HT-29 (cell line): ENCODE results near the gene PCNT. TPM values are rescaled to one million over a fixed set of nuclear protein-coding genes. Genes with fewer than 3 reads are reported as not detected.

Source experiments
- DNase-seq: peaks from one replicate; pipeline ENCODE4 v3.0.0-alpha.2; 2015; ENCODE audit warnings: low spot score
- total RNA-seq: library from RNA; depleted of rRNA; stranded (reverse); fragments of >200 nt; shearing (Covaris generic); gene quantifications from 2 replicates; pipeline ENCODE4 v1.2.3, GENCODE V29; 2014

The PCNT gene
- total RNA-seq, 1 experiment from 2014 or later, result 51.3 TPM

DNA sequence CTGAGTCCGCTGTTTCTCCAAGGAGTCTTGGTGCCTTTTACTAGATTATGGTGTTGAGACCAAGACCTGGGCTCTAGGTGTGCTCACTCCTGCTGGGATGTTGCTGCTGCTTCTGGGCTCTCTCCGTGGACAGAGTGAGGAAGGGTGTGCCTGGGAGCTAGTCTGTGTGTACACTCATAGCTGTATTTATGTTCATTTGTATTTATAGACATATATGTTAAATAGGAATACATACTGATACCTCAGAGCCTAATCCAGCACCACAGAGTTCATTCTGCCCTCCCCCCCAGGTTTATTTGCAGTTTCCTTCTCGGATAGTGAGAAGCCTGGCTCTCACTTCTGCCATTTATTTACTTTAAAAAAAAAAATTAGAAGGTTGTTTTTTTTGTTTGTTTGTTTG, 12.6 kb downstream of the PCNT start:
- DNase-seq, result no peak

DNA sequence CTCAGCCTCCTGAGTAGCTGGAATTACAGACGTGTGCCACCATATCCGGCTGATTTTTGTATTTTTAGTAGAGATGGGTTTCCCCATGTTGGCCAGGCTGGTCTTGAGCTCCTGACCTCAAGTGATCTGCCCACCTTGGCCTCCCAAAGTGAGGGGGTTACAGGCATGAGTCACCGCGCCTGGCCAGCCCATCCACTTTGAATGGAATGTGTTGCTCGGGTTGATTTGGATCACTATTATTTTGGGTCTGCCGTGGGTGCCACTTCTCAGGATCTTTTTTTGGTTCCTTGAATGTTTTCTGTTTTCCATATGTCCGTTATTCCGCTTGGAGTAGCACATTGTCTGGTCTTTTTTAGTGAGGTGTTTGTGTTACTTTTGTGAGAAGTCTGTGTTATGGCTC, 17.0 kb downstream of the PCNT start:
- no peak for DNase-seq

DNA sequence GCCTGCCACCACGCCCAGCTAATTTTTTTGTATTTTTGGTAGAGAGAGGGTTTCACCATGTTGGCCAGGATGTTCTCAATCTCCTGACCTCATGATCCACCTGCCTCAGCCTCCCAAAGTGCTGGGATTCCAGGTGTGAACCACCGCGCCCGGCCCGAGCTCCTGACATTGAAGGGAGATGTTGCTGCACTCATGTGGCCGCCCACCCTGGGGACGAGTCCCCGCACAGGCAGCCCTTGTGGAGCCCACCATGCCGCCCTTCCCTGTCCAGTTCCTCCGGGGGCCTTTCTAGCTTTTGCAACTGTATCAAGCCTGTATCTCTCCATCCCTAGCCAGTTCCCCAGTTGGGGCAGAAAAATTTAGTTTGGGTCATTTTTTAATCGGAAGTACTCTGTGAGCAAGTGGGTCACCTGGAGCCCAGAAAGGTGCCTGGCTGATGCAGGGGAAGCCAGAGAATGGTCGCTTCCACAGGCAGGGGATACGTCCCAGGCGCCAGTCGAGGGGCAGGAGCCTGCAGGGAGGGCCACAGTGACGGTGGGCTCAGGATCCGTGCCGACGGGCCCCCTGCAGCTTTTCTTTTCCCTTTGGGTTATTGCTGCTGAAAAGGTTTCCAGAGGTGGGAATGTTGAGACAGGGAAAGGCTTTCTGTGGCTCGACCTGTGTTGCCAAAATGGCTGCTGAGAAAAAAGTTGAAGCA, 20.4 kb downstream of the PCNT start:
- no peak for DNase-seq

DNA sequence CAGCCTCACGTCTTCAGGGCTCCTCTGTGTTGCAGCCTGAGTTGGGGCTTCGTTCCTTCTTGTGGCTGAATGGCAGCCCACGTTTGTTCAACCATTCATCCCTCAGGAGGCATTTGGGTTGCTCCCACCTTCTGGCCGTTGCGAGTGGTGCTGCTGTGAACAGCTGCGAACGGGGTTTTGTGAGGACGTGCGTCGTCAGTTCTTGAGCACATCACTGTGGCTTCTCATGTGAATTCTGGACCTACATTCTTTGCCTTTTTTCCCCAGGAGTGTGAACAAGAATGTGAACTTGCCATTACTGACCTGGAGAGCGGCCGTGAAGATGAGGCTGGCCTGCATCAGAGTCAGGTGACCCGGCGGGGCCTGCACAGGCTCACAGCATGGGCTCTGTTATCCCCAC, 21.9 kb downstream of the PCNT start:
- DNase-seq, result no peak

DNA sequence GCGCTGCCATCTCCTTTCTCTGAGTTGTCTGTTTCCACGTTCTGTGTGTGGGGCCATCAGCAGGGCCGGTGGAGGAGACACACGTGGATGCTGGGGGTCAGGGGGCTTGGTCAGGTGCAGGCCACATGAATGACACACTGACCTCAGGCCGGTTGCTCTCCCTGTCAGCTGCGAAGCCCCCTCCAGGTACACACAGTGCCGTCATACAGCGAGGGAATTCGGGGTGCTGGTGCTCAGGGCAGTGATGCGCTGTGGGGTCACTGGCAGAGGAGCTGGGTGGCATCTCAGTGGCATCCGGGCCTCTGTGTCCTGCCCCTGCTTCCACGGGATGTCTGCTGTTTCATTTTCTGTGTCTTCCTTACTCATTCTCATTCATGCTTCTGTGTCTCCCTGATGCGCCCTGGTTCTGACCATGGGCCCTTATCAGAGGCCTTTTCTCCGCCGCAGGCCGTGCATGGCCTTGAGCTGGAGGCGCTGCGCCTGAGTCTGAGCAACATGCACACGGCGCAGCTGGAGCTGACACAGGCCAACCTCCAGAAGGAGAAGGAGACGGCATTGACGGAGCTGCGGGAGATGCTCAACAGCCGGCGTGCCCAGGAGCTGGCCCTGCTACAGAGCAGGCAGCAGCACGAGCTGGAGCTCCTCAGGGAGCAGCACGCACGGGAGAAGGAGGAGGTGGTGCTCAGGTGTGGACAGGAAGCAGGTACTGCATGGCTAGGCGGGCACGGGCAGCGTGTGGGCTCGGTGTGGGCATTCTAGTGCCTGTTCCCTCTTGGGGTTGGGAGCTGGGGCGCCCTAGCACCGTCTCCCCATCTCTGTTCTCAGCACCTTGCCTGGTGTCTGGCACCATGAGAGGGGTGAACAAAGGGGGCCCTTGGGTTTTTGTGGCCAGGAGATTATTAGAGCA, 22.6 kb downstream of the PCNT start:
- DNase-seq, result no peak

DNA sequence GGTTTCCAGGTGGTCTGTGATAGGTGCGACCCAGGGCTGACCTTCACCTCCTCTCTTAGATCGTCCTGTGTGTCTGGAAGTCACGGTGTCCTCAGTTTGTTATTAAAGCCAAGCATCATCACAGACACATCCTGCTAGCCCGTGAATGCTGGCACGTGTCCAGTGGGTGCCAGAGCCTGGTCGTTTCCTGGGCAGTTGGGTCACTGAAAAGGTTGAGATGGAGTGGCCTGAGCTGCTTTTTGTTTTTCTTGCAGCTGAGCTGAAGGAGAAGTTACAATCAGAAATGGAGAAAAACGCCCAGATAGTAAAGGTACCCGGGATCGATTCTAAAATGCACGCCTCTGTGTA, 23.2 kb downstream of the PCNT start:
- DNase-seq, result no peak

DNA sequence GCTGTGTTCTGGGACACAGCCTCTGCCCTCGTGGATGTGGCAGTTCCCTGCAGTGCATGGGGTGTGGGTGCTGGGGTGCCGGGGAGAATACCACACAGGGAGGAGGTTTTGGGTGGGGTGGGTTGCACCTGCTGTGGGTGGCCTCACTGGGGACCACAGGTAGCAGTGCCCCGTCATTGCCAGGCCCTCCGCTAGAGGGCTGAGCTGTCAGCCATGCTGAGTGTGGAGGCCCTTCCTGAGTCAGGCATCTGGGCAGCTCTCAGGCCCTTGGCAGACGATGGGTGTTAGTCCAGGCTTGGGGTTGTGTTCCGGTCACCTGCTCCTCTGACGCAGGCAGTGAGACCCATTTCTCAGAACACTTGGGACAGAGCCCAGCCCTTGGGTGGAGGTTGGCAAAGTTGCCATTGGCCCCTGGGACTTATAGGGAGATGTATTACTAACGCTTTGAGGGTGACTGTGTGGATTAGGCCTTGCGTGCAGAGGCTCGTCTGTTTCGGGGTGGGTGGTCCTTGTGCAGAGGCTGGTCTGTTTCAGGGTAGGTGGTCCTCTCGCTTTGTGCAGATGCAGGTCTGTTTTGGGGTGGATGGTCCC, 23.9 kb downstream of the PCNT start:
- no peak for DNase-seq

DNA sequence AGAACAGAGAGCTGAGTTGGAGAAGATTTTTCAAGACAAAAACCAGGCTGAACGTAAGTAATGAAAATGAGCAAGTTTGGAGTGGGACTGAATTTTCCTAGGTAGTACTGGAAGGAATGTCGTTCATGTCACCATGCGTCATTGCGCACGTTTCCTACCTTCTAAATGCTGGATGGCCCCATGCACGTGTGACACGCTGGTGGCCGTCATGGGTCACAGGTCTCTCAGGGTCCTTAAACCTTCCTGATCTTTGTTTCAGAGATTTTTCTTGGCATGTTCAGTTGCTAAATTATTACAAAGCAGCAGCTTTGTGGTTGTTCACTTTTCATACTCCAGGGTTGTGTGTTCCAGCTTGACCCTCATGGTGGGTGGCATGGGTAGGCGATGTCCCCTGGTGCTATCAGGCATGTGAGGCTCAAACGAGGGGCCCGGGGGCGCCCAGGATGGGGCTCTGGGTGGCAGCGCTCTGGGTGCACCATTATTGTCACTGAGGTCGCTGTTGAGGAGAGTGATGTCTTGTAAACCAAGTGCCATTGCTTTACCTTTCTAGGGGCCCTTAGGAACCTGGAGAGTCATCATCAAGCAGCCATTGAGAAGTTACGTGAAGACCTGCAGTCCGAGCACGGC, 25.3 kb downstream of the PCNT start:
- DNase-seq, result no peak

DNA sequence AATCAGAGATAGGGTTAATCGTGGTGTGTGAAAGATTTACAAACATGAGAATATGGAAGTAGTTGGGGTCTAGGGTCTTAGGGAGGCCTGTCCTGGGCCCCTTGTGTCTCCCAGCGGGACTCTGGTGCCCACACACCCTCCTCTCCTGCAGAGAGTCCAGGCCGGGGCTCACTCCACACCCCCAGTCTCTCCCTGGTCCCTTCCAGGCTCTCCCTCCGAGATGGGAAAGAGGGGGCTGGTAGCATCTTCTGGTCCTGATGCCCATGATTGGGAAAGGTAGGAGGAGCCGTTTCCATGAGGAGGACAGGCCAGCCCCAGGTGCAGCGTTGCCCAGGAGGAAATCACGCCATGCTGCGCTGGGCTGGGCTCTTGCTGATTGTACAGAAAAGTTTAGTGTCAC, 26.6 kb downstream of the PCNT start:
- no peak for DNase-seq

DNA sequence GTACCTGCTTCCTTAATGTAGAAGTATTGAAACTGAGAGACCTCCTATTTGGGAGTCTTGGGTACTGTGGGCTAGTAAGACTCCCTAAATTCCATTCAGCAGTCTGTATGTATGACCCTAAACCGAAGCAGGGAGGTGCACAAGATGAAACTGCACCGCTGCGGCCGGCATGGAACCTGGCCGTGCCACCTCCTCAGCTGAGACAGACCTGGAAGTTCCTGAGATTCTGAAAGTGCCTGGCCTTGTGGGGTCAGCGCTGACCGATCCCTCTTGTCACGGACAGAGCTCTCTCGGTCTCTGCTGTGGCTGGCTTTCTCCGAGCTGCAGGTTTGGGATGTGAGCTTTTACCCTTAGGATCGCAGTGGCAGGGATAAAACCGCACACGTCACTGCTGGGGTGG, 27.0 kb downstream of the PCNT start:
- DNase-seq, result no peak

DNA sequence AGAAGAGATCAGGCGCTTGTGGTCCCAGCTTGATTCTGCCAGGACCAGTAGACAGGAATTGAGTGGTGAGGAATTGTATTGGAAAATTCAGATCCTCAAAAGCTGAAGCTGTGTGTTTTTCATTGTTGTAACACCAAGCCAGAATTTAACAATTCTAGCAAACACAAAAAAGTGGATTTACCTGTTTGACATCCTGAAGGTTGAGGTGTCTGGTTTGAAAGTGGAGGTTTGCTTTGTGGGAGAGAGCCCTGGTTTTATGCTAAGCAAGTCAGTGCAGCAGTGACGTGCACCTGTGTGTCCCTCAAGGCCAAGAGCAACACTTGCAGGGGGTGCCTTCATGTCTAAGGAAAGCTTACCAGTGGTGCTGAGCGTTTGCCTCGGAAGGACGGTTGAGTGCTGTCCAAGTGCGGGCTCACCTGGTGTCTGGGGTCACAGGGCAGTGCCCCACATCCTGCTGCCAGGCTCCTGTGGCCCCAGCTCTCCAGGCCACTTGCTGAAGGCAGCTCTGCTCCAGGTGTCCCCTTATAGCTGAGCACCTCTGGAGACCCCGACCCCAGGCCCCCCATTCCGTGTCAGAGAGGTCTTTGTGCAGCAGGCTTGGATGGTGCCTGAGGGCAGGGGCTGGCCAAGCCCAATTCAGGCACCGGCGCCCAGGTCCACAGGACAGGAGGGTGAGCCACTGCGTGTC, 27.7 kb downstream of the PCNT start:
- DNase-seq, result no peak

DNA sequence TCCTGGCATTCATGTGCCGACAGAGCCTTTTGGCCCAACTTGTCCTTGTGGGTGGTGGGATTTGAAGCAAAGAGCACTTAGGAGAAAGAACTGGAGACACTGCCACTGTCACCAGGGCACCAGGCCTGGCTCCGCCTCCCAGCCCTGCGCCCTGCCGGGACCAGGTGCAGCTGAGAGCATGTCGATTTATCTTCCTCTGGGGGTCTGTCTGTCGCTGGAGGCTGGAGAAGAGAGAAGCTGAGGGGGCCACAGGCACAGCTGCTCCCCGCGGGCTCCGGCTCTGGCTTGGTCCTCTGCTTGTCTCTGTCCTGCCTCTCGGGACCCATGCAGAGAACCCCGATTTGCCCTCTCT, 28.2 kb downstream of the PCNT start:
- DNase-seq, result no peak

DNA sequence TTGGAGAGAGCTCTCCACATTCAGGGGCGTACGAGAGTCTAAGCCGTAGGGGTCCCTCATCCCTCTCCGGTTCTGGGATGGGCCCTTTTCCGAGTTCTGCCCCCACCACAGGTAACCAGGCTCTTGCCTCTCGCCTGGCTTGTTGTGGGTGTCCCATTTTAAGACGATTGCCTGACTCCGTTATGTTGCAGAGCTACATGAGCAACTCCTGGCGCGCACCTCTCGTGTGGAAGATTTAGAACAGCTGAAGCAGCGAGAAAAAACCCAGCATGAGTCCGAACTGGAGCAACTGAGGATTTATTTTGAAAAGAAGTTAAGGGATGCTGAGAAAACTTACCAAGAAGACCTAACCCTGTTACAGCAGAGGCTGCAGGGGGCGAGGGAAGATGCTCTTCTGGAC, 29.0 kb downstream of the PCNT start:
- no peak for DNase-seq

DNA sequence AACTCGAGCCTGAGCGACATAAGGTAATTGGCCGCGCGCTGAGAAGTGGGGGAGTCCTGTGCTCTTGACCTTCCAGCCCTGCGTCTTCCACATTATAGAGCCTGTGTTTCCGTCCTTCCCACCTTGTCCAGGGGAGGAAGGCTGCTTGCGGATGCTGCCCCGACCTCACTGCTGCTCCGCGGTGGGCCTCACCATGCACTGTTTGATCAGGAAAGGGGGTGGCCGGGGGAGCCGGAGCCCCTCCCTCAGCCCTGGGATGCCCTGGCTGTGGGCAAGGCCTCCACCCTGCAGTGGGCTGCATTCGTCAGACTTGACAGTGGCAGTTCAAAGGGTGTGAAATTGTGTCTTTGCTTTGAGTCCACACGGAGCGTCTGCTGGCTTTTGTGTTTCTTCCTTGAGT, 30.1 kb downstream of the PCNT start:
- DNase-seq, result no peak

DNA sequence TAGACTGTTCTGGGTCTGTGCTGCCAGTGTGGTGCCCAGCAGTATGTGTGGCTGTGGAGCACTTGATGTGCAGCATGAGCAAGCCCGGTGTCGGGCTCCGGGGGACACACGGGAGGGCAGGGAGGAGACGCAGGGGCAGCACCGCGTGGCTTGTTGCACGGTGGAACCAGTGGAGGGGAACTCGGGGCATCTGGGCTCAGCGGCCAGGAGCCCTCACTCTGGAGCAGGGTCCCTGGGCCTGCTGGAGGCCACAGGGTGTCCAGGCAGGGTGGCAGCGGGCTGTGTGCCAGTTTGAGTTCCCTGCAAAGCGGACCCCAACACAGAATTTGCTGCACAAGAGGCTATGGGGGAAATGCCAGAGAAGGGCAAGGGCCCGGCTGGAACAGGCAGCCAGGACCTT, 30.6 kb downstream of the PCNT start:
- DNase-seq, result no peak

DNA sequence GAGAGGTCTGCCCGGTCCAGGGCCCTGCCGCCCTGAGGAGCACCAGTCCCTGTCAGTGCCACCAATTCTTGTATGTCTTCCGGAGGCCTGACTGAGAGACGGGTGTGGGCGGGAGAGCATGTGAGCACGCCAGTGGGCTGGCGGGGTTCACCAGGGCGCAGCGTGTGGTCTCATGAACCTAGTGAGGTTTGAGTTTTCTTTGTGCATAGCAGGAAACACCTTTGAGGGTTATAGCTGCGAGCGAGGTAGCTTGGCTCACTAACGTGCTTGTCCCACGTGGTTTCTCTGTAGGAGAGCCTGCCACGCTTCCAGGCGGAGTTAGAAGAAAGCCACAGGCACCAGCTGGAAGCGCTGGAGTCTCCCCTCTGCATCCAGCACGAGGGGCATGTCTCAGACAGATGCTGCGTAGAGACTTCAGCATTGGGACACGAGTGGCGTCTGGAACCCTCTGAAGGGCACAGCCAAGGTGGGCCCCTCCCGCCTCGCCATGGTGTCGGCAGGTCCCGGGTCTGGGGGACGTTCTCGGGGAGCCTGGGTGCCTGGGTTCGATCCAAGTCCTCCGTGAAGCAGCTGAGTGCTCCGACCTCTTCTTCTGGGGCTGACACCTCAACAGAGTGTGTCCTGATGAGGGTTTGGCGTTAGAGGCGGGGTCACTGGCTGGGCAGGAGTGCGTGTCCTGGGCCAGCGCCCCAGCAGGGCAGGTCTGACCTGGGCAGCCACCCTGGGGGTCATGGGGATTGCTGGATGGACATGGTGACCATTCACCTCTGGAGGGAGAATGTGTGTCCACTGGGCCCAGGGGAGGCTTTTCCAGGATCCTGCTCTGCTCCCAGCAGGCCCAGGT, 31.4 kb downstream of the PCNT start:
- no peak for DNase-seq

DNA sequence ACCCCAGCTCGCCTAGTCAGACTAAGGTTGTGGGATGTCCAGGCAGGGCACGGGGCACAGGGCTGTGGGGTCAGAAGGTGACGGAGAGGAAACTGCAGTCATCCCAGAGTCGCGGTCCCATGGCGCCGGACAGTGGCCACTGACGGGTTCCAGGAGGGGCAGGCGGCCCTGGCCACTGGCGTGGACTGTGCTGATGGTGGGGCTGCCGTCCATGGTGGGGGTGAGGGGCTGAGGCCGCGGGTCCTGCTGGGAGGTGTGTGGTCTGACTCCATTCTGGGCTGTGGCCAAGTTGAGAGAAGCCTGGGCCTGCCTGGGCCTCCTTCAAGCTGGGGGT, 32.0 kb downstream of the PCNT start:
- DNase-seq, result no peak

DNA sequence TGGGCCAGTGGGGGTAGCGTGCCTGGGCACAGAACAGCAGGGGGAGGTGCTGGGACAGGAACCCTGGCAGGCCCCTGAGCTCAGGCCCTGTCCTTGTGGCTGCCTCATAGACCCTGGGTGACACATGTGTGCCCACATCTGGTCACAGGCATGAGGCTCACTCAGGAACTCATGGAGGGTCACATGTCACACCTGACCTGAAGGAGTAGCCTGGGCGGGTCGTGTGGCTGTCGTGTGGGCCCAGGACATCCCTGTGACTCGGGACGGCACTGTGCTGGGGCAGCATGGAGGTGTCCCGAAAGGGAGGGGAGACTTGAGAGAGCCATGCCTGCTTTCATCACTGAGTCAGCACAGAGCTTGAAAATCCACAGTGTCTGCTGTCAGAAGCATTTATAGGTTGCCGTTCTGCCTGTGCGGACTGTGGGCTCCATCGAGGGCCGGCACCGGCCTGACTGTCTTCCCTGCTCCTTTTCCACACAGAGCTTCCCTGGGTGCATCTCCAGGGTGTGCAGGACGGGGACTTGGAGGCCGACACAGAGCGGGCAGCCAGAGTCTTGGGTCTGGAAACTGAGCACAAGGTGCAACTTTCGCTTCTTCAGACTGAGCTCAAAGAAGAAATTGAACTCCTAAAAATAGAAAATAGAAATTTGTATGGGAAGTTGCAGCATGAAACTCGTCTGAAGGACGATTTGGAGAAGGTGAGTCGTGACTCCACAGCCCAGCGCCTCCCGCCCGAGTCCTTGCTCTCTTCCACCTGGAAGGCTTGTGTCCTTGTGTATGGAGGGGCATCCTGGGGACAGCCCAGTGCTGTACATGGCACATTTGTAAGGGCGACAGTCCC, 32.8 kb downstream of the PCNT start:
- DNase-seq, result no peak

DNA sequence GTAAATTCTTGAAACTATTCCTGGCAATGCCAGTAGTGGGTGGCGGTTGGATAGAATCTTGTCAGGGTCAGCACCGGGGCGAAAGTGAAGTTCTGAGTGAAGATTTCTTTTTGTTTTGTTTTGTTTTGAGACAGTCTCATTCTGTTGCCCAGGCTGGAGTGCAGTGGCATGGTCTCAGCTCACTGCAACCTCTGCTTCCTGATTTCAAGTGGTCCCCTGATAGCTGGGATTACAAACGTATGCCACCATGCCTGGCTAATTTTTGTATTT, 33.3 kb downstream of the PCNT start:
- no peak for DNase-seq

DNA sequence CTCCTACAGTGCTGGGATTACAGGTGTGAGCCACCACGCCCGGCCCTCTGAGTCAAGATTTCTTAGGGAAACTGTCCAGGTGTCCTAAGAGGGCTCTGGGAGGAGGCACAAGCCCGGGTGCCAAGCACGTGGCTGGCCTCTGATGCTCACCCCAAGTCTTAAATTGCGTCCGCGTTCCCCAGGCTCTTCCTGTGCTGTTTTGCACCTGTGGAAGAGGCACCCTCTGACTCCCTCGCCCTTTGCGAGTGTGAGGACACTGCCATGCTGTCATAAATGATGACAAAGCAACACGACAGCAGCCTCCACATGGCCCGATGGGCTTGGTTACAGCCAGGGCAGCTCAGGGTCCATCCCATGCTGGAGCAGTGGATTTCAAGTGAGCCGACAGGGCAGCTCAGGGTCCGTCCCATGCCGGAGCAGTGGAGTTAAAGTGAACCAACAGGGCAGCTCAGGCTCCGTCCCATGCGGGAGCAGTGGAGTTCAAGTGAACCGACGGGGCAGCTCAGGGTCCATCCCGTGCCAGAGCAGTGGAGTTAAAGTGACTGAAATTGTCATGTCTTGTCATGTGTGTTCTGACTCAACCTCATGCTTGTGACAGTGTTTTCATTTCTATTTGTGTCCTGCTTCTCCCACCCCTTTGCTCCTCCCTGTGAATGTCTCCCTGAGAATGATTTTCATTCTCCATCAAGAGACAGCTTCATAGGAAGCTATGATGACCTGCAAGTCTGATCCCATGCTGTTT, 33.9 kb downstream of the PCNT start:
- no peak for DNase-seq
